NCI-H2171 (cell line): ENCODE measurements around the gene UBL4B.

ENCODE experiments used
- DNase-seq: peaks from one replicate; lab custom pipeline; 2025; lab: John Stamatoyannopoulos, UW

UBL4B gene

DNA sequence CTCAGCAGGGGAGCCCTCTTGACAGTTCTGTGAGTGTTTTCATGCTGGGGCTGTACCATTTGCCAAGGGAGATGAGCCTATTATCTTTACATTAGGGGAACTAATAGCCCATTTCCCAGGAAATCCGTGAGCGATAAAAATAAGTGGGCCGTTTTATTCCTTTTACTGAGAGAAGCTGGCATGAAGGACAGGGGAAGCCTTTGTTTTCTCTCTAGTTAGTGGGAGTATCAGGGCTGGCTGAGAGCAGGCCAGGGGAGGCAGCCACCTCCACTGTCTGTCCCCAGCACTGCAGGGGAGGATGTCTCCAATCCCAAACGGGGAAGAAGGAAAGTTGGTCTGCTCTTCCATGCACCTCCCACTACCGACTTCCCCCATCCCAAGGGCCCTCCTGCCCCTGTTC, 2.5 kb downstream of the UBL4B start:
- DNase-seq, result no peak

DNA sequence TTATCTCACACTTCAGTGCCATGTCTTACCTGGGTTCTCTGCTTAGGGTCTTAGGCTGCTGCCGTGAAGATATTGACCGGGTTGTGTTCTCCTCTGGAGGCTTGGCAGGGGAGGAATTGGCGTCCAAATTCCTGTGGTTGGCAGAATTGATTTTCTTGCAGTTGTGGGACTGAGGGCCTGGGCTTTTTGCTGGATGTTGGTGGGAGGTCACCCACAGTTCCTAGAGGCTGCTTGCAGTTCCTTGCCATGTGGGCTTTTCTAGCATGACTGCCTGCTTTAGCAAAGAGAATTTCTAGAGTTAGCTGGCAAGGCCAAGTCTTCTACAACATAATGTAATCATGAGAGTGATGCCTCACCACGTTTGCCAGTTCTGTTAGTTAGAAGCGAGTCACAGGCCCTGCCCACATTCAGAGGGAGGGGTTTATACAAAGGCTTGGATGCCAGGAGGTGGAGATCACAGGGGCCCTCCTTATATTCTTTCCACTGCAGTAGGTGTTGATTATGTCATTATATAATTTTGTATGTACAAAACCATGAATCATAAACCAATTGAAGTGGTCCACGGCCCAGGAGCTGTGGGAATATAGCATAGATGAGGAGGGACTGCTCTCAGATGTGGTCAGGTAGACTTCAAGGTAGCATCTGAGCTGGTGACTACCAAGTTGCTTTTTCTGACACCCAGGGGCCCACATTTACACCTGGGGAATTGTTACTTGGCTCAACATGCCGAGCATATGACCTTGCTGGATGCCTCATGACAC, 6.6 kb downstream of the UBL4B start:
- no peak for DNase-seq

DNA sequence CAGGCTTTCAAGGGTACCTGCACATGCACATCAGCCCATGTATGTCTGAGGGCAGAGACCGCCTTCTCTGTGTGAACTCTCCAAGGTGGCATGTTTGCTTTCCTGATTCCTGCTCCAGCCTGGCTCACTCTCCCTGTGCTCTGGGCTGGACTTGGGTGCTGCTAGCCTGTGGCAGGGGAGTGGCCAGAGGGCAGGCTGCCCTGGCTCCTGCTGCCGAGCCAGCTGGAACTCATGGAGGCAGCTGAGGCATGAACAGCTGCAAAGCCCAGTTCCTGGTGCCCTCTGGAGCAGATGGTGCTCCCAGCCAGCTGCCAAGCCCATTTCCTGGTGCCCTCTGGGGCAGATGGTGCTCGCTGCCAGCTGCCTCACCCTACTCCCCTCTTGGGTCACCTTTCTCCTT, 7.6 kb downstream of the UBL4B start:
- DNase-seq, result peak; percentile 5

DNA sequence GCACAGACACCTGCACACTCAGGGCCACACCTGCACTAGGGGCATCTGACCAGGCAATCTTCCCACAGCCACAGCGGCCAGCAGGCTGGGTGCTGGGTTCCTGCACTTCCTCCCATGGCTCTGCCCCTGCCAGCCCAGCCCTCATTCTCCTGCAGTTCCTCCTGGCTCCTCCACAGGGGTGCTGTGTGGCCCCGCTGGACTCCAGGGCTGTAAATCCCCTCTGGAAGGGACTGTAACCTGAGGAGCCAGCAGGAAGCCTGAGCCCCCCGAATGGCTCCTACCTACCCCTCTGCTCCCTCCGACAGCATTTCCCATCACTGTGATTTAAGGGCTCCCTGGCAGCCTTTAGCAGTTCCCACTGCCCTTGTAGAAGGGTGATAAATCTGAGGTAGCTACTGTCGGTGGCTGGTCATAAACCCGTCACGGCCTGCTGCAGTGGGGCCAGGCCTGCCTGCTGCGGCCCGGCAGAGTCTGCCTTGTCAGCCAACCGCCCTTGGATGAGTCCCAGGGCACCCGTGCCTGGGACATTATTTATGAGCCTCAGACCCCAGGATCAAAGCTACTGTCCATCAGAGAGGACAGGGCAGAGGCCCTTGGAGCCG, 8.8 kb downstream of the UBL4B start:
- no peak for DNase-seq

DNA sequence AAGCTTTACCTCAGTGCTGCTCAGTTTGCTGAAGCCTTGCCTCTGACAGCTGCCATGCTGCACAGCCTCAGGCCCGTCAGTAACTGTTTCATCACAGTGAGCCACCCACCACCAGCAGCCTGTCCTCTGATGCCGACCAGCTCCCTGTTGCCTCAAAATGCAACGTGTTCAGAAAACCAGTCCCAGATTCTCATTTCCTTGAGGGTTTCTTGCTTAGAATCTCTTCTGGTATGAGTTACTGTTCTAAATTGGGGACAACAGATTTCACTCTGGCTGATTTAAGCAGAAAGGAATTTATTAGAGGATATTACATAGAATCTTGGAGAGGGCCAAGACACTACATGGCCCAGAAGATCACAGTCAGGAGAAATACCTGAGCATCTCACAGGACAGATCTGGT, 11.0 kb downstream of the UBL4B start:
- DNase-seq, result no peak

DNA sequence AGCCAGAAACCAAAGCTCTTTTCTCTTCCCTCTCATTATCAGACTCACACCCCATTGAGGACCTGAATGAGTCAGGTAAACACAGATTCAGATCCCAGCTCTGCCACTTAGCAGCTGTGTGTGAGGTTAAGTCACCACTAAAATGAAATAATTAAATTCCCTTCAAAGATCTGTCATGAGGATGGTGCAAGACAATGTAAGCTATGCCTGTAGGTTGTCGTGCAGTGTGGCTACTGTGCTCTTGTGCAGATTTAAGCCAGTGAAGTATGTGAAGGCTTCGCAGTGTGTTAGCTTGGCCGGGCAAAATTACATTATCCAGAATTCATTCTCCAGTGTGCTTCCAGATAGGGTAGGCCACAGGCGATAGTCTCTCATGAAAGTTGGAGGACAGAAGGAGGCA, 13.6 kb downstream of the UBL4B start:
- no peak for DNase-seq

DNA sequence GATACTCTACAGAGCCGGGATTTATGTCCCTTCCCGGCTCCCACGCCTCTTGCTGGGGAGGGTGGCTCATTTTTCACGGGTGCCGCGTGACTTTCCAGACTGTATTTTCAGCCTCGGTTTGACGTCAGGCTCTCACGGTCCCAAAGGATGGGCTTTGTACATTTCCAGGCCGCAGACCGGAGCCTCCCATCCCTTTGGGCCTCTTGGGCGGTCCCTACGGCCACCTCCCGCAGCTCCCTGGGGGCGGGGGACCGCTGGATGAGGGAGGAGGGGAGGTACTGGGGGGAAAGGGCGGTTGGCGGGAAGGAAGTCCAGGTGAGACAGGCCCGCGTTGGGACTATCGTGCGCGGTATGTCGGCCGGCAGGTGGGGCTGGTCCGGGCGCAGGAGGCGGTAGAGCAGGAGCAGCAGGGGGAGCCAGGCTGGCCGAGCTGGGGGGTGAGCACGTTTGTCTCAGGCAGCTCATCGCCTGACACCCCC, 17.9 kb downstream of the UBL4B start:
- DNase-seq, result no peak

DNA sequence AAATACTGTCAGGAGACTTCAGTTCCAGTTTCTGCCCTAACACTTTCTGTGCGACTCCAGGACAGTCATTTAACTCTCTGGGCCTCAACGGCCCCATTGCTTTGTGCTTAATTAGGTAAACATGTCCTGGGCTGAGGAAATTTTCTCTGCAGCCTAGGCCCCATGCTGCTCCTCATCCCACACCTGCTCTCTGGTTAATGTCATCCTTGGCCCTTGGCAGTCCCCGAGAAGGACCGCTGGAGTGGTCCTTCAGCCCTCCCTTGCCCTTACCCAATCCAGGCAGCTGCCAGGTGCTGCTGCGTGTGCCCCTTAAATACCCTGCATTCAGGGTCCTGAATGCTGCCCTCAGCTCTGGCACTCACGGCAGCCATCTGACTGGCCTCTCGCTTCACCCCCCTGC, 18.7 kb downstream of the UBL4B start:
- DNase-seq, result no peak

DNA sequence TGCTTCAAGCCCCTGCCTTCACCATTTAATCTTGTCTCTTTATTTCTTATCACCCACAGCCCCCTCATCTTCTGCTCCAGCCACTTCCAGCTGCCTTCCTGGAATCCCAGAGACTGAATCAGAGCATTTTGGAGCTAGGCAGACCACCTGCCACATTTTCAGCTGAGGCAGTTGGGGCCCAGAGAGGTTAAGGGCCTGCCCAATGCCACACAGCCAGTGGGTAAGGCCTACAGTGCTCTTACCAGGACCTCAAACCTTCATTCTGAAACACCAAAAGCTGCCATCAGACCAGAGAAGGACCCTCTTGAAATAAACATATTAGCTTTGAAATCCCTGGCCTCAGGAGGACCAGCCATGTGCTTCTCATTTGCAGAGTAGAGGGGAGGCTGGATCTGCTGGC, 20.4 kb downstream of the UBL4B start:
- no peak for DNase-seq

DNA sequence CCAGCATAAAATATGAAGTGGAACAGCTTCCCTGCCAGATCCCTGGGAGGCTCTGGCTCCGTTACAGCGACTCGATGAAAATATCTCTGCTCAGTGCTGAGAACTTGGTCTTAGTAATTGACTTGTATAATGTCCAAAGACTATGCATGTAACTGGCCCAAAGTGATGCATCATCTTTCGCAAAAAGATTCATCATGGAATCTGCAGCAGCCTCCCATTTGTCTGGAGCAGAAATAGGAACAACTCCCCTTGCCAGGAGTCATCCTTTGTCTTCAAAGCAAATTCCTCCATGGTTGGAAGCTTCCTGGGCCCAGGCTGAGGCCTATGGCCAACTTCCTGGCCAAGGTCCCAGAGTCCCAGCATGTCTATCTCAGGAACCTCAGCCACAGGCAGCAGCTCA, 21.2 kb downstream of the UBL4B start:
- DNase-seq, result no peak

DNA sequence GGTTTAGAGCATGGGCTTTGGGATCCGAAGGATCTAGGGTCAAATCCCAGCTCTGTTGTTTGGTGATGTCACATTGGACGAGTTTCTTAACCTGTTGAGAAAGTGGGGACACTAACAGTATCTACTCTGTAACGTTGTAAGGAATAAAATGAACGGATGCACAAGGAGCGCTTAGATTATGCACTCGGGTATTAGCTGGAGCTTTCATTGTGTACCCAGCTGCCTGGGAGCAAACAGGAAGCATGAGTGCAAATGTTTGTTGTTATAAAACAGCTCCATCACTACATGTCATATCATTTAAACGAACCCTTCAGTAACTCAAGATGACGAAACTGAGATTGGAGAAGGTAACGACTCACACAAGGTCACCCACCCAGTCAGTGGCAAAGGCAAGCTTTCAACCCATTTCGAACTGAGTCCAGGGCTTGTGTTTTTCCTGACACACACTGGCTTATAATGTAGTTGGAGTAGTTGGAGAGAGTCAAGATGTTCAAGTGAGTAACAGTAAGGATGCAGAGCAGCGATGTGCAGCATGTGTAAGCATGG, 21.9 kb downstream of the UBL4B start:
- no peak for DNase-seq

DNA sequence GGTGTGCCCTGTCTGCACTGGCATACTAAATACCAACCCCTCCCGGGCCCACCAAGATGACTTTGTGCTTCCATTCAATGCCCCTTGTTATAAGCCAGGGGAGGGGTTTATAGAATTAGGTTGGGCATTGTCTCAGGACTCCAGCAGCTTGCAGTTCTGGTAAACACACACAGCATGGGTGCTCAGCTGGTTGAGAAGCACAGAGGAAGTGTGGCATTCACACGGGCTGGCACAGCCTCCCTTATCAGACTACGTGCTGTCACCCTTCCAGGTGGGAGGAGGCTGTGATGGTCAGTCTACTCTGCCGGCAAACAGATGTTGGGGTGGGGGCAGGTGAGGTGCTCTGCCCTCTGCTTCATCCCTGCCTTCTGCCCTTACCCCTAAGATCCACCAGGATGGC, 23.0 kb downstream of the UBL4B start:
- no peak for DNase-seq

DNA sequence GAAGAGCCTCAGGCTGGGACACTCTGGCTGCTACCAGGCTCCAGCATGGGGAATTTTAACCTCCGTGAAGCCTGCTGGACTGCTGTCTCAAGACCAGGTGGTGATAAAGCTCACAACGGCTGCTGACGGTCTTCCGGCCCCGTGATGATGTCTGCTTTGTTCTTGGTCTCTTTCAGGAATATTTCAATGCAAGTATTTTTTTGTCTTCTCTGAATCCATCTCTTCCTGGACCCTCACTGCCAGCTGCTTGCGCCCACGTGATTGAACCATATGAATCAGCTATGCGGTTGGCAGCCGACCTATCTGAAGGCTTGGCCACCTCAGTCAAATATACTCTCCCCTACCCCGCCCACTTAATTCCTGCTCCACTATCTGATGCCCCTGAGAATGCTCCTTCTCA, 23.4 kb downstream of the UBL4B start:
- no peak for DNase-seq

DNA sequence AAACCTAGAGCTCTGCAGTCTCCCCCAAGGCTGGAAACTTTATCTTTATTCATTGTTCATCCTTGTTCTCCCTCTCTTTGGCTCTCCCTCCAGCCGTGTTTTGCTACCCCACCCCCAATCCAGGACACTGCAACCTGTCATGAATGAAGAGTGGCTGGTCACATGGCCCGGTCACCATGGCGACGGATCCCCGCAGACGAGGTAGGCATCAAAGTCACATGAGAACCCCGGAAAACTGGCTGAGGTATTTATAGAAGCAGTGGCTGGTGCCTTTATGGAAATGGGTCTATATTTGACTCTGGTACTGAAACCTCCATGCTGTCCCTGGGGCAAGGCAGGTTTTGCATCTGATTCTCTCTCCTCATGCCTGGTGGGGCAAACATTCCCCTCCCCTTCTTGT, 24.7 kb downstream of the UBL4B start:
- peak; percentile 91 for DNase-seq

DNA sequence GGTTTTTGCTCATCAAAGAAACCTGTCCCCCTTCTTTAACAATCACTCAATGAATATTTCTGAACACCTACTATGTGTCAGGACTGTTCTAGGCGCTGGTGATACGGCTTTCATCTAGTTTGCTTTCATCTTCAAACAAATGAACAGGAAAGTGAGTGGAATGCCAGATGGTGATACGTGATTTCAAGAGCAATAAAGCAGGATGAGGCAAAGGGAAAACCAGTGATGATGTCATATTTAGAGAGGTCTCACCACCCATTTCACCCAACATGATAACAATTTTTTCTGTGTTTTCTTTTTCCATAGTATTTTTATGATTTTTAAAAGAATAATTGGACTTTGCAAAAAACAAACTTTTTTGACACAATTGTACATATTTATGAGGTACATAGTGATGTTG, 26.7 kb downstream of the UBL4B start:
- DNase-seq, result no peak

DNA sequence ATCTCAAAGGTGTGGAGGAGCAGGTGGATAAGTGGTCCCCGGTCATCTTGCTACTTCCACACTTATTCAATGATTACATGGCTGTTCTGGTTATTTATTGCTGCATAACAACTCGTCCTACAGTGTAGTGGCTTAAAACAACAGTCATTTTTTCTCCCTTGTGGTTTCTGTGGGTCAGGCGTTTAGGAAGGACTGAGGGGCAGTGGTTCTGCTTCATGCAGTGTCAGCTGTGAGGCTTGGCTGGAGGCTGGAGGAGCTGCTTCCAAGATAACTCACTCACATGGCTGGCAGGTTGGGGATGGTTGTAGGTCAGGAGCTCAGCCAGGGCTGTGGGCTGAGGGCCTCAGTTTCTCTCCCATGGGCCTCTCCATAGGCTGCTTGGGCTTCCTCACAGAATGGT, 32.1 kb downstream of the UBL4B start:
- DNase-seq, result no peak

DNA sequence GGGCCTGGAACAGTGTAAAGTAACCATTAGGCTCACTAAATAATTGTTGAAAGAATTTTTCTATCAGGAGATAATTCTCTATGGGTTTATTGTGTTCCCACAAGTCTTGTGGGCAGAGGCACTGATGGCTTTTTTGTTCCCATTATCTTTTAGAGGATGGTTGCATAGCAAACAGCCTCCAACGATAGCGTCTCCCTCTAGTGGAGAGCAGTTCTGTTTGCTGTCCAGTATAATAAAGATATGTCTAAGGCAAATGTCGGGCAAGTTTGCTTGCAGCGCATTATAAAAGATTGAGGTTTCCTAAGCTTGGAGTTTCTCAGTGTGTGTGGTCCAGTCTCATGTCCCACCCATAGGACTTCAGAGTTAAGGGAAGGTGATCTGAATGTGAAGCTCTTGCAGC, 36.7 kb downstream of the UBL4B start:
- no peak for DNase-seq

DNA sequence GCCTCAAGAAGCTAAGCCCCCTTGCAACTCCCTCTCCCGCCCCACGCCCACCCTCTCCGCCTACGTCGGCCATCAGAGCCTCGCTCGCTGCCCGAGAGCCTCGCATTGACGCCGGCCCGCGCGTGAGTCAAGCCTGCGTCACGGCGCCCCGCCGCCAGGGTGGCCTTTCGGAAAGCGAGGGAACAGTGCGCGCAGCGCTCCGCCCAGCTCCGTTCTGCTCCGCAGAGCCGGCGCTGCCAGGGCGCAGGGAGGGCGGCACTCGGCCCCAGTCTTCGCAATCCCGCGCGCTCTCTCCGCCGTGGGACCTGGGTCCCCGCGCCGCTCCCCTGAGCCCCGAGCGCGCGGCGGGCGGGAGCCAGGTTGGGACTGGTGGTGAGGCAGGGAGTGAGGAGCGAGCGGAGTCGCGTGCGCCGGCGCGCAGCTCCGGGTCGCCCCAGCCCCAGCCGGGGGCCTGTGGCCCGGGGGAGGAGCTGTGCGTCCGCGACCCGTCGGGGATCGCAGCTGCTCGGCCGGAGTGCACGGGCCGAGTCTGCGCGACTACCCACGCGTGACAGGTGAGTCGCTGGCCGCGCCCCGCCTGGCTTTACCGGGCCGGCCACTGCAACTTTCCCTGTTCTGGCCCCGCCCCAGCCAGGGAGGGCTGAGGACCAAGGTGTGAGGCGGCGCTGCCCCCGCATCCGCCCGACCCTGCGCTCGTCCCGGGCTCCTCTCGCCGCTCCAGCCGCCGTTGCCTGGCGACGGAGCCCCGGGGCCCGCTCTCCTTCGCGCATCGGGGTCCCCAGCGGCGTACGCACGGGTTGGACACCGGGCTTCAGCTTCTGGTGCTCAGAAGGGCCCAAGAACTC, 38.3 kb downstream of the UBL4B start, which contains the start of gene SLC6A17:
Gene SLC6A17 (plus strand): TSS at position 165 of the 845 bp plus-strand sequence. CDS start 16,436 bp downstream, outside the sequence.
- DNase-seq, result peak; percentile 72

DNA sequence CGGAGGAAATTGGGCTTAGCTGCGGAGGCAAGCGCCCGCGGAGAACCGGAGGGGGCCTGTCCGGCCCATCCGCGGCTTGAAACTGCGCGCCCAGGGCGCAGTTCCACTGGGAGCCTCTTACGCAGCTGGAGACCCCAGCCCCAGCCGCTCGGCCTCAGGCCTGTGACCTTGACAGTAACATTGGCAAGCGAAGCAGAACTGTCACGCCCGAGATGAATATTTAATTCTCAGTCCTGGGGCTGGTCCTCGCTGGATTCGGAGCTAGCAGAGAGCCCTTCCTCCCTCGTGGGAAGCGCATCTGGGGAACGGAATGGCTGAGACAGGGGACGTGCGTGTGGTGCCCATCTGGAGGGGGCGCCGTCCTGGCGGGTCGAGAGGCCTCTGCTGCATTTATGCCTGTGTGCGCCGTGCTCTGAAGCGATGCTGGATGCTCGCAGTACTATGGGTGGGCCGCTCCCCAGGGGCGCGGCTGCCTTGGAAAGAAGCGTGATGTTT, 39.0 kb downstream of the UBL4B start:
- no peak for DNase-seq

DNA sequence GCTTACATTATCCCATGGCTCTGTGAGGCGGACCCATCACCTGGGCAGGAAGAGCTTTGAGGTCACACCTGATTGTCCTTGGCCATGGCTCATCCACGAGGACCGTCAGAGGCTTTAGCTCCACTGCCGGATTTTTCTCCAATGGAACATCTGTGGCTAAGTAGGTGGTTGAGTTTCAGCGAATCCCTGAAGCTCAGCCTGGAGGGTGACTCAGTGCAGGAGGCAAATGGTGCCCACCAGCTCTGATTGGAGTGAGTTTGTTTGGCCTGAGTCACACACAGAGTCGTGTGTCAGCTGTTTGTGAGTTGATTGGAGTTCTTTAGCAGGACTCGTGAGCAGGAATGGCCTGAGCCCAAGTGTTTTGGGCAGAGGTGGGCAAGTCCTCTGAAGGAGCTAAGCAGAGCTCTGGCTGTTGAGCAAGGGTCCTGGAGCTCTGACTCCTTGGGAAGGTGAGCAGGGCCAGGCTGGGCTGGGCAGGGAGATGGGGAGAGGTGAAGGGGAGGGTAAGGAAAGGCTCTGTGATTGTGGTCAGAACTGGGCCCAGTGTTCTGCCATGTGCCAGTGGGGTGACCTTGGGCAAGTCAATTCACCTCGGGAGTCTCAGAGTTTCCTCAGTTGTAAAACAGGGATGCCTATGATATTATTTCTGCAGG, 40.0 kb downstream of the UBL4B start:
- no peak for DNase-seq

DNA sequence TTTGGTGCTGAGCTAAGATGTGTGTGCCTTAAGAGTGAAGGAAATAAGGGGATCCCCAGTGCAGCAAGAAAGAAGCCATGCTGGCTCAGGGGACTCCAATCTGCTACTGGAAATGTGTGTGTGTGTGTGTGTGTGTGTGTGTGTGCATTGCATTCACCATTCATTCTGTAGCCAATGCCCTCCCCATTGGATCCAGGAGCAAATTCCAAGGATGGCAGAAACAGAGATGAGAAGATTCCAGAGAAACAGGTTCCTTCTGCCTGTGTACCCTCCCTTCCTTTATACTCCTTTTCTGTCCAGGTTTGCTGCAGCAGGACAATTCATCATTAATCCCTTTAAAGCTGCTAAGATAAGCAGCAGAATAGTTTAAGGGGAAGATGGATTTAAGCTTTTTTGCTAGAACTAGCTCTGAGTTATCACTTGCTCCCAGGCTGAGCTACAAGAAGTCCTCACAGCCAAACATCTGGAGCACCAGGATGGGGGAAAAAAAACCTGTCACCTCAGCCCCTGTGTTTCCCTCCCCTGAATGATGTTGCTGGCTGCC, 41.2 kb downstream of the UBL4B start:
- DNase-seq, result no peak
